IPS-NIHi11 (cell line): ENCODE results near the gene NXPH2.

Source experiments
- DNase-seq: peaks from one replicate; pipeline ENCODE4 v3.0.0; 2012; ENCODE audit warnings: mixed read lengths, low spot score

Gene NXPH2

GRCh38 chr2:138637061-138637460 is 143.1 kb downstream of the NXPH2 start:
- no peak for DNase-seq

GRCh38 chr2:138633049-138633448 is 147.1 kb downstream of the NXPH2 start:
- no peak for DNase-seq

- DNase-seq, result no peak
Observed at GRCh38 chr2:138632066-138632620, 148.0 kb downstream of the NXPH2 start.

GRCh38 chr2:138630164-138630563 is 150.0 kb downstream of the NXPH2 start:
- no peak for DNase-seq

GRCh38 chr2:138626148-138626547 is 154.0 kb downstream of the NXPH2 start:
- no peak for DNase-seq

GRCh38 chr2:138622613-138623012 is 157.6 kb downstream of the NXPH2 start:
- DNase-seq, result no peak

- no peak for DNase-seq
Observed at GRCh38 chr2:138621139-138621538, 159.1 kb downstream of the NXPH2 start.

- DNase-seq, result no peak
Observed at GRCh38 chr2:138620431-138620830, 159.8 kb downstream of the NXPH2 start.
